Mucosa of gallbladder (tissue), 1 donor: Measurements from ENCODE around the gene DEFB123. TPM values are rescaled to one million over a fixed set of nuclear protein-coding genes. Genes with fewer than 3 reads are reported as not detected.

Experiments
- DNase-seq: peaks from one replicate; pipeline ENCODE4 v3.0.0-alpha.2; 2020; ENCODE audit warnings: low spot score
- total RNA-seq: library from RNA; stranded (reverse); gene quantifications from one replicate; pipeline ENCODE4 v1.2.1, GENCODE V29; 2021
- donor health status: DM: no; HTN: no; CAD: no.

Gene DEFB123
- total RNA-seq, 1 donor from 2014 or later = not detected

DNA sequence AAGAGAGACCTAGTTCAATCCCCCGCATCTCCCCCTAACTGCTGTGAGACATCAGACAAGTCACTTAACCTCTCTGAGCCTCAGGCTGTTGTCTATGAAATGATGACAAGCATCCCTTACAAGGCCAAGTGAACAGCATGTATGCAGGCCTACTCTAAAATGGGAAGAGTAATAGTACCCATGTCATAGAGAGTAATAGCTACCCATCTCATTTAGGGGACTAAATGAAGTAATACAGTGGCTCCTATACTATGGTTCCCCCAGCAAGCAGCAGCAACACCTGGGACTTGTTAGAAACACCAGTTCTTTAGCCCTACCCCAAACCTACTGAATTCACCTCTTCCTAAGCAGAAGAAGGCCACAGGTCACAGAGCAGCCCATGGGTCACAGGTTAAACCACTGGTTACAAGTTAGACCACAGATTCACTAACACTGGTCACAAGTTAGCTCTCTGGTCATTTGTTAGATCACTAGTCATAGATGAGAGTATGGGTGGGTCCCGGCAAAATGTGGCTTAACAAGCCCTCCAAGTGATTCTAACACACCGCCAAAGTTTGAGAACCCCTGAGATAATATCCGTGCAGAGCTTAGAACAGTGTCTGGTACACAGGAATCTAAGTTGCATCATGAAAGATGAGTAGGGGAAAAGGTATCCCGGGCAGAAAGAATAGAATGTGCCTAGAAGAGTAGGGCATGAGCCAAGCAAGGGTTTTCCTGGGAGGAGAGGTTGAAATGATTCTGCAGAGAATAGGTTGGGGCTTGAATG is 33.1 kb downstream of the DEFB123 start:
- DNase-seq = no peak

DNA sequence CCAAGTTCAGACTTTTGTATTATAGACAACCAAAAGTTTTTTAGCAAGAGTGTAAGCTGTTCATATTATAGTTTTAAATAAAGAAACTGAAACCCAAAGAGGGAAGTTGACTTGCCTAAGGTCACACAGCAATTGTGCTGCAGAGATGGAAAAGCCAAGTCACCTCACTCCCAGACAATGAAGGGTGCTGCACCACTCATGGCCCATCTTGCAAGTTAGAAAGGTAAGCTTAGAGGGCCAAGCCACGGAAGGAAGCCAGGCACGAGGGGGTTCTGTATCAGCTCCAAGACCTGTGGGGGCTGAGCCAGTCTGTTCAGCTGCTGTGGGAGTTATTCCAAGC is 33.6 kb downstream of the DEFB123 start:
- DNase-seq = no peak

DNA sequence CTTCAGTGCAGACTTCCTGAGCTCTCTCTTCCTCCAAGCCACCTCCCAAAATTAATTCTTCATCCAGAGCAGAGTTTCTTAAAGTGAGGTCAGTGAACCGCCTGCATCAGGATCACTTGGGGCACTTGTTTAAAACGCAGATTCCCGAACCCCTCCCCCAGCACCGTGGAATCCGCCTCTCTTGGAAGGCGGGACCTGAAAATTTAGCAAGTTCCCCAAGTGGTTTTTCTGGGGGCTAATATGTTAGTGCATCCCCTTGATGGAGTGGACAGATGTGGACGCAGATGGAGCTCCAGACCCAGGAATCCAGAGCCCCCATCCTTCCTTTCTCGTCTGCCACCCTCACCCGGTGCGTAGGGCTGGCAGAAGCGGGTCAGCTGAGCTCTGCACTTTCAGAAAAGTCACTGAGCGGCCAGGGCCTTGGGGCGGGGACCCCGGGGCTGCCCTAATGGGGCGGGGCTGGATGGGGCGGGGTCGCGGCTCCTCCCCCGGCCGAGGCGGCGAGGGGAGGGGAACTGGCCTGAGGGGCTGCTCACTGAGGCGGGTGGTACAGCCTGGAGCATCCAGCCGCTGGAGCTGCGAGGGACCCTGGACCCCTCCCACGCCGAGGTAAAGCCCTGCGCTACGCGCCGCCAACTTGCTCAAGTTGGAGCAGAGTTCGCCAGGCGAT is 34.5 kb downstream of the DEFB123 start, which contains the start of the genes DEFB124 and REM1:
Gene DEFB124 (minus strand): TSS at position 370 of the 670 bp plus-strand sequence. CDS start 2,114 bp downstream, outside the sequence.
Gene REM1 (plus strand): TSS at position 531 of the 670 bp plus-strand sequence. CDS start 1,158 bp downstream, outside the sequence.
- DNase-seq = no peak

DNA sequence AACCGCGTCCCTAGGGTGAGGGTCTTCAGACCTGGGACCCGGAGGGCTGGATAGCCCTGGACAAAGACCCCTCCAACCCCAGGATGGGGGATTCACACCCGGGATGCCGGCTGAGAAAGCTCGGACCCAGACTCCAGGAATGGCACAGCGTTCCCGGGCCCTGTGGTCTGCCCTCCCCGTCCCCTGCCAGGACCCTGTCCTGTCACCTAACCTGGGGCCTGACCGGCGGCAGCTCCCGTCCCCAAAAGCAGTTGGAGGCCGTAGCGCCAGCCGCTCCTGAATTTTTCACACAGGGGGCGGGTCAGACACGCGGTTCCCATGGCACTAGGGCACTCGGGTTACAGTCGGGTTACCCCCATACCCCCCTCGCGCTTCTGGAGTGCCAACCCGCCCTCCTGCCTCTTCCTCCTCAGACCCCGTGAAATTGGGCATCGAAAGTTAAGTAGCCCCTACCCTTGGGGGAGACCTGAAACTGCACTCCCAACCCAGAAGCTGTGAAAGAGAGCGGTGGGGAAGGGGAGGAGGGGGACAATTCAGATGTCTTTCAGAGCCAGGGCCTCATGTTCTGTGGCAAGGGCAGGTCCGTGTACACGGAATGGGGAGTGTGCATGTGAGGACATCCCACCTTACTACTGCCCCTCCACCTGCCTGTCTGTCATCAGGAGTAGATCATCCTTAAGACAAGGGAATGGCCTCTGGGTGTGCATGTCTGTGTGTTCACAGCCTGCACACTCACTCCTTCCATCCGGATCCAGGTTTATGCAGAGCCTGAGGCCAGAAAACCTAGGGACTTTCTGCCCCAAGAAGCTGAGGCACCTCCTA is 35.3 kb downstream of the DEFB123 start:
- no peak for DNase-seq

DNA sequence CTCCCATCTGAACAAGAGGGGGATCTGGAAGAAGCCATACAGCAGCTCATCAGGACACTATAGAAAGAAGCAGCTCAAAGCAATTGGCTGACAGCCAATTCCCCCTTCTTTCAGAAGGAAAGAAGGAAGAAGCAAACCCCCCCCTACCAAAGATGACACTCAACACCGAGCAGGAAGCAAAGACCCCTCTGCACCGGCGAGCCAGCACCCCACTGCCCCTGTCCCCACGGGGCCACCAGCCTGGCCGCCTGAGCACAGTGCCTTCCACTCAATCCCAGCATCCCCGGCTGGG is 35.8 kb downstream of the DEFB123 start:
- no peak for DNase-seq

DNA sequence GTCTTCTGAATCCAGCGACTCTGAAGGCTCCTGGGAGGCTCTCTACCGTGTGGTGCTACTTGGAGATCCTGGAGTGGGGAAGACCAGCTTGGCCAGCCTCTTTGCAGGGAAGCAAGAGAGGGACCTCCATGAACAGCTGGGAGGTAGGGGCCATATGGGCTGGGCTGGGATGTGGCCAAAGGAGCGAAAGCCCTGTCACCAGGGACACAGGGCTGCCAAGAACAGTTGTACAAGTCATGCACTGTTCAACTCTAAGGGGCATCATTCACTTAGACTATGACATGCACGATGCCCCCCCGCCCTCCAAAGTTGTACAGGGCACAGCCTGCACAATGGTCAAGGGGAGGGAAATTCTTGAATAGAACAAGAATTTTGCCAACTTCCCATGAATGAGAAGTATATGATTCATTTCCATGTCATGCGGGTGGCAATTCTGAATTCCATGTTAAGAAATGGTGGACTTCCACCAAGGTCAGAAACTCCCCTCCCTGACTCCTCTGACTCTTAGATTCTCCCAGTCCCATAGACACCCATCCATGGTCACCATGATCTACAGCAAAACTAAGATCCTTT is 36.3 kb downstream of the DEFB123 start:
- no peak for DNase-seq

DNA sequence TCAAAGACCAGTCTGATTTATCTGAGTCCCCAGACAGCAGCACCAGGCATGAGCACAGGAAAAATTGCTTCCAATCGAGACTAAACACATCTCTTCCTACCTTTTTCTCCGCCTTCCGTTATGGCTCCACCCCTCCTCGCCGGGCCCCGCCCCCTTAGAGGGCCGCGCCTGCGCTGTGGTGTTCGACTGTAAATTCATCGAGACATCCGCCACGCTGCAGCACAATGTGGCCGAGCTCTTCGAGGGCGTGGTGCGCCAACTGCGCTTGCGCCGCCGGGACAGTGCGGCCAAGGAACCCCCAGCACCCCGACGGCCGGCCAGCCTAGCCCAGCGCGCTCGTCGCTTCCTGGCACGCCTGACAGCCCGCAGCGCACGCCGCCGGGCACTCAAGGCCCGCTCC is 43.6 kb downstream of the DEFB123 start:
- DNase-seq = no peak

DNA sequence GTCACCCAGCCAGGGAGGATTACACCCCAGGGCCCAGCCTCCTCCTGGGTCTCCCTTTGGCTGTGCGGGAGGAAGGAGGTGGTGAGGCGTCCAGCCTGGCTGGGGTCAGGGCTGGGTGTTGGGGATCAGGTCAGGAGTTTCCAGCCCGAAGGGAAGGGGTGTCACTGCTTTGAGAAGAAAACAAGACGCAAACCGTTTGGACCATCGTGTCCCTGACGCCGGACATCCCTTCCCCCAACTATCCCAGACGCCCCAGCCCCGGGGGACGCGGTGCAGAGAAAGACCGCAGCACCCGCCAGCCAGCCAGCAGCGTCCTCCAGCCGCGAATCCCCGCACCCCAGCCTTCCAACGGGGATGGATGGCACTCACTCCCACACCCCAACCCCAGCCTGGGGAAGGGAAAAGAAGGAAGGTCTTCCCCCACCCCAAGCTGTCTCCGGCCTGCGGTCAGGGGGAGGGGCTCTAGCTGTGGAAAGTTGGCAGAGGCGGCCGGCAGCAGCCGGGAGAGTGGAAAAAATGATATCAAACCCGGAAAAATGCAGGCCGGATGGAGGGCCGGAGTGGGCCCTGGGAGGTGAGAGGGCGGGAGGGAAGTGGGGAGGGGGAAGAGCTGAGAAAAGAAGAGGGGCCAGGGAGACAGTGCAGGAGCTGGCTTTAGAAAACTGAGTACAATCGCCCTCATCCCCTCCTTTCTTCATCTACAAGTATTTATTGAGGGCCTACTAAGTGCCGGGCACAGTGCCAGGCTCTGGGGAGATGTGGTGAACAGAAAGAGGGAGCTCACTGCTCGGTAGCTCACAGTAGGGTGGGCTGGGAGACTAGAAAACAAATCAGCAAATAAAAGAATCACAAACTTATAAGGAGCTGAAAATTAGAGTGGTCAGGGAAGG is 45.3 kb downstream of the DEFB123 start:
- DNase-seq = peak; percentile 50

DNA sequence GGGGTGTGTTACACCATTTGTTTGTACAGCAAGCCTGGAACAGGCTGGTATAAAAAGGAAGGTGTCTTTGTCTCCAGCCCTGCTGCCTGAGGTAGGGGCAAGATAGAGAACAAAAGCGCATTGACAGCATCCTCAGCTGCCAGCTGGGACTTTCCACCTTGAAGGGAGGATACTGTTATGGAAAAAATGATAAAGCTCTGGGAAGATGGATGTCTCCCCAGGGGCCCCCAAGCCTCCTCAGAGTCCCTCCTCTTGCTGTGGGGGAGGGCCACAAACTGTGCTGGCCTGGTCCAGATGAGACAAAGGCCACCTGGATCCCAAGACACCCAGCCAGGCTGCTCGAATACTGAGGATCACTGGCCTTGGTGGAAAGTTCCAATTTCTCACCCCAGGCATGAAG is 47.7 kb downstream of the DEFB123 start:
- DNase-seq = no peak

DNA sequence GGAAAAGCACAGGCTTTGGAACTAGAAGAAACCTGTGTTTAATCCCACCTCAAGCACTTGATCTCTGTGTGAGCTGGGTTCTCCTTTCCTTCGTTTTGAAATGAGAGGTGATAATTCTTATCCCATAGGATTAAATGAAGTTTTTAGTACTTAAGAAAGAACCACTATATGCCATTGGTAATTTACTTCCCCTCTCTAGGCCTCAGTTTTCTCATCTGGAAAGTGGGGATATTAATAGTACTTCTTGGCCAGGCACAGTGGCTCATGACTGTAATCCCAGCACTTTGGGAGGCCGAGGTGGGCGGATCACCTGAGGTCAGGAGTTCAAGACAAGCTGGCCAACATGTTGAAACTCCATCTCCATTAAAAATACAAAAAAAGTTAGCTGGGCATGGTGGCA is 48.7 kb downstream of the DEFB123 start:
- DNase-seq = no peak

DNA sequence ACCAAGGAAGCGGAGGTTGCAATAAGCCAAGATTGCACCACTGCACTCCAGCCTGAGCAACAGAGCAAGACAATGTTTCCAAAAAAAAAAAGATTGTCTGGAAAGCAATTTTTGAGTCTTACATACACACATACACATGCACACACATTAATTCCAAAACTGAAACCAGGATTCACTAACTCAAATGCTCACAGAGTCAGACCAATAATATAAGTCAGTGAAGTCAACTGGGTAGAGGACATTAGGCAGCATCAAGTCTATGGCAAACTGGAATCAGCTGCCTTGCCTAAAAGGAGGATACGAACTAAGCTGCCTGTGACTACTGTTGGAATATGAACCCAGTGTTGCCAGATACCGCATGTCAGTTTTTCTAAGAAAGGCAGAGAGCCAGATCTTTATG is 50.3 kb downstream of the DEFB123 start:
- DNase-seq = no peak

DNA sequence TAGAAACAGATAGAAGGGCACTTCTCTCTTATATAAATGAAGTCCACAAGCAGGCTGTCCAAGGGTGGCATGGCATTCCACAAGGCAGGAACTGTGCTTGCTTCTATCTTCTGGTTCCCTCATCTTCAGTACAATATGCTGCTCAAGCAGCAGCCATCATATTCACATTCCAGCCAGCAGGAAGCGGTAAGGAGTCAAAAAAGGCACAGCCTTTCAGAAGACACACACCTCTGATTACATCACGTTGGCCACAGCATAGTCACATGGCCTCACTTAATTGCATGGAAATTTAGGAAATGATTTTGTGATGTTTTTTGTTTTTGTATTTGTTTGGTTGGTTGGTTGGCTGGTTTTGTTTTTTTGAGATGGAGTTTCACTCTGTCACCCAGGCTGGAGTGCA is 53.7 kb downstream of the DEFB123 start:
- no peak for DNase-seq

DNA sequence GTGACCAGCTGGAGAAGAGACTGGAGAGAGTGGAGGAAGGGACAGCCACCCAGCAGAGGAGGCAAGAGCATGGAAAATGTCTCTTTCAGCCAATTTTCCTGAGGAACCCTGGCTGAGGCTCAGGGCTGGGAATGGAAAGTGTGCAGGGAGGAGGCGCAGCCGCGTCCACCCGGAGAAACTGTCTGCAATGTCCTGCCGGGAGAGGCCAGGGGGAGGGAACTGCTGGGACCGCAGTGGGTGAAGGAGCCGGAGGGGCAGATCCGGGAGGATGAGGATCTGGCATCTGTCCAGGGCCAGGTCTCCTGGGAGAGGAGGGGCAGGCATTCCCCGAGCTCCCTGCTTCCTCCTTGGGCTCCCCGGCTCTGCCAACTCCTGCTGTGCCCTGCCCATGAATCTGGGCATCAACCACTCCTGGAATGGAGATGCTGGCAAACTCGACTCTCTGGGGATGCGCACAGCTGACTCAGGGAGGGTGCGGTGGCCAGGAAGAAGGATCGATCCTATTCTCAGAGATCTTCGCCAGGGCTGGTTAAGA is 56.4 kb downstream of the DEFB123 start:
- peak; percentile 35 for DNase-seq

DNA sequence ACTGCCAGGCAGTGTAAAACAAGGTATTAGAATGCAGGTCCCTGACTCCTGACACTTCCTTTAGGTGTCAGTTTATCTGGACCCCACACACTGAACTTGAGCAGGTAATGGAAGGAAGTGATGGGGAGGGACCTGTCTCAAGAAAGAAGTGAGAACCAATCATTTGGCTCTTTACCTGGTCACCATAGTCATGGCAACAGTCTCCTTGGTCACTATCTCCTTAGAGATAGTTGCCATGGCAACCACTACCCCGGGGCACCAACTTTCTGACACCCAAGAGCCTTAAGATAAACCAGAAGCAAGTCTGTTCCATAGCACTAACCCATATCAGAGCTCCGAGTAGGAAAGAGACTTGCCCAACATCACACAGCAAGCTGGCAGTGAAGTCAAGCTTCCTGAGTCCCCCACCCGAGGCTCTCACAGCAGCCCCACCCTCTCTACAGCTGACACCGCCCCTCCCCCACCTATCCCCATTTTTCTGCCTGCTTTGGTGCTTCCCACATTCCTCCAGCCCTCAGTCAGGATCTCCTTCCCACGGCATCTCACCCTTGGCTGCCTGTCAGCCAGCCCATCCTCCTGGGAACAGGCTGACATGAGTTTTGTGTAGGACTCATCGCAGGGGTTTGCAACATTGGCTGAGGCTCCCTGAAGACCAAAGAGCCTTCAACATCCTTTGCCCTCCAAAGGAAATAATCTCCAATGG is 57.6 kb downstream of the DEFB123 start:
- DNase-seq = no peak

Other genes starting within 250 kb of the DEFB123 start
- not detected for gene DEFB115, start 183.0 kb upstream of the DEFB123 start, total RNA-seq
- gene DEFB116, start 132.0 kb upstream of the DEFB123 start, total RNA-seq = not detected
- gene DEFB118, start 72.0 kb upstream of the DEFB123 start, total RNA-seq = not detected
- gene DEFB119, start 50.0 kb upstream of the DEFB123 start, total RNA-seq = not detected
- not detected for gene DEFB121, start 34.4 kb upstream of the DEFB123 start, total RNA-seq
- gene DEFB124, start 34.5 kb downstream of the DEFB123 start, total RNA-seq = 0.81 TPM
- 2.3 TPM for gene REM1, start 34.7 kb downstream of the DEFB123 start, total RNA-seq
- gene HM13, start 73.8 kb downstream of the DEFB123 start, total RNA-seq = 204 TPM
- 59.7 TPM for gene ID1, start 164.7 kb downstream of the DEFB123 start, total RNA-seq
- 3.8 TPM for gene COX4I2, start 197.3 kb downstream of the DEFB123 start, total RNA-seq